Karpas-422 (cell line): ENCODE results near the gene LRRC38. TPM values are rescaled to one million over a fixed set of nuclear protein-coding genes. Genes with fewer than 3 reads are reported as not detected.

Experiments used
- DNase-seq: peaks from one replicate; pipeline ENCODE4 v3.0.0-alpha.2; 2015
- H2AFZ ChIP-seq: fragments of 200-600 bp; sonication (generic); 2 replicates; pipeline ENCODE4 v1.6.1; 2014; ENCODE audit warnings: antibody characterized with exemption, low read length, mixed read lengths
- H3K27ac ChIP-seq: fragments of 200-600 bp; sonication (generic); 2 replicates; pipeline ENCODE4 v1.5.1; 2014; ENCODE audit warnings: mild to moderate bottlenecking, low read length, moderate library complexity
- H3K27me3 ChIP-seq: fragments of 200-600 bp; sonication (generic); 2 replicates; pipeline ENCODE4 v1.6.1; 2014; ENCODE audit warnings: low read length, mixed read lengths
- H3K36me3 ChIP-seq: fragments of 200-600 bp; sonication (generic); 2 replicates; pipeline ENCODE4 v1.6.1; 2014; ENCODE audit warnings: low read length, mixed read lengths; ENCODE audit not compliant: insufficient read depth
- H3K4me1 ChIP-seq: fragments of 200-600 bp; sonication (generic); 2 replicates; pipeline ENCODE4 v1.6.1; 2014; ENCODE audit warnings: mild to moderate bottlenecking, low read length, mixed read lengths
- H3K4me2 ChIP-seq: fragments of 200-600 bp; sonication (generic); 2 replicates; pipeline ENCODE4 v1.6.1; 2014; ENCODE audit warnings: low read length, low read depth, mild to moderate bottlenecking; ENCODE audit not compliant: poor library complexity, severe bottlenecking
- H3K4me3 ChIP-seq: fragments of 200-600 bp; sonication (generic); 2 replicates; pipeline ENCODE4 v1.5.1; 2014; ENCODE audit warnings: mild to moderate bottlenecking, antibody characterized with exemption, low read length, mixed read lengths
- H3K79me2 ChIP-seq: fragments of 200-600 bp; sonication (generic); 2 replicates; pipeline ENCODE4 v1.6.1; 2014; ENCODE audit warnings: mild to moderate bottlenecking, low read length, mixed read lengths
- H3K9ac ChIP-seq: fragments of 200-600 bp; sonication (generic); 2 replicates; pipeline ENCODE4 v1.6.0; 2014; ENCODE audit warnings: low read length
- H3K9me2 ChIP-seq: fragments of 200-600 bp; sonication (generic), shearing (Covaris generic); replicated peaks from 2 replicates; pipeline ENCODE4 v1.6.0; 2014; ENCODE audit warnings: mild to moderate bottlenecking, low read length, moderate library complexity; ENCODE audit not compliant: insufficient read depth
- H3K9me3 ChIP-seq: fragments of 300-700, 200-600 bp; sonication (generic); 2 replicates; pipeline ENCODE4 v1.6.1; 2014; ENCODE audit warnings: low read length, mixed read lengths
- H4K20me1 ChIP-seq: fragments of 200-600 bp; sonication (generic); 2 replicates; pipeline ENCODE4 v1.6.1; 2014; ENCODE audit warnings: mild to moderate bottlenecking, antibody characterized with exemption, low read length, low read depth; ENCODE audit not compliant: insufficient read depth
- total RNA-seq: library from RNA; depleted of rRNA; stranded (reverse); fragments of >200 nt; shearing (Covaris generic); gene quantifications from 2 replicates; pipeline ENCODE4 v1.2.3, GENCODE V29; 2014; ENCODE audit warnings: low replicate concordance

The LRRC38 gene
- total RNA-seq, 1 experiment from 2014 or later, result not detected

- no peaks in the 10 kb centered on the region for H3K36me3 ChIP-seq
- no peaks in the 10 kb centered on the region for H3K9me2 ChIP-seq
- H3K4me1 ChIP-seq, result no peaks in the 10 kb centered on the region
- no peak overlapping the region for H2AFZ ChIP-seq
- no peak overlapping the region for H3K4me3 ChIP-seq
- no peak overlapping the region for H3K27ac ChIP-seq
- no peaks in the 10 kb centered on the region for H3K27me3 ChIP-seq
- DNase-seq, result no peak
- no peaks in the 10 kb centered on the region for H3K9me3 ChIP-seq
- H3K9ac ChIP-seq, result no peak overlapping the region
- H4K20me1 ChIP-seq, result no peaks in the 10 kb centered on the region
- no peaks in the 10 kb centered on the region for H3K79me2 ChIP-seq
- no peak overlapping the region for H3K4me2 ChIP-seq
These were observed 18.6 kb downstream of the LRRC38 start for GRCh38 chr1:13495186-13495585.

DNA sequence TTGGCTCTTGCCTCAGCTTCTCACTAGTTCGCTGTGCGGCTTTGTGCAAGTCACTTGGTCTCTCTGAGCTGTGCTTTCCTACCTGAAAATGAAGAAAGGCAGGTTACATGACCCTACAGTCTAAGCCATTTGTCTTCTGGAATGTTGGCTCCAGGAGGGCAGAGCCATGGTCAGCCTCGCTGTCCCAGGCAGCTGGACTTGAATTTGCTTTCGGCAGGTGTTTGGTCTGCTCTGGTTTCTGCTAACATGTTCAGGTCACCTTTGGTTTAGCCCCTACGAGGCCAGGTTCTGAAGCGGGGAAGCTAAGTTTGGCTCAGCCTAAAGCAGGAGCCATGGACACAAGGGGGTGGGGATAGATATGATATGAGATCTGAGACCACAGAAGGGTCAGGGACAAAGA lies 19.1 kb downstream of the LRRC38 start:
- H3K36me3 ChIP-seq, result no peaks in the 10 kb centered on the region
- no peak for DNase-seq
- H3K9me2 ChIP-seq, result no peaks in the 10 kb centered on the region
- H3K27me3 ChIP-seq, result no peaks in the 10 kb centered on the region
- no peaks in the 10 kb centered on the region for H3K4me1 ChIP-seq
- H3K9me3 ChIP-seq, result no peaks in the 10 kb centered on the region
- no peak overlapping the region for H3K4me3 ChIP-seq
- no peak overlapping the region for H2AFZ ChIP-seq
- no peaks in the 10 kb centered on the region for H4K20me1 ChIP-seq
- no peaks in the 10 kb centered on the region for H3K79me2 ChIP-seq
- no peak overlapping the region for H3K9ac ChIP-seq
- no peak overlapping the region for H3K27ac ChIP-seq
- no peak overlapping the region for H3K4me2 ChIP-seq

GRCh38 chr1:13494025-13494424 lies 19.8 kb downstream of the LRRC38 start:
- Histone ChIP-seq H3K27me3 (no peaks in the 10 kb centered on the region), H3K79me2 (no peaks in the 10 kb centered on the region), H3K4me3 (no peak overlapping the region), H3K9me3 (no peaks in the 10 kb centered on the region), H3K36me3 (no peaks in the 10 kb centered on the region), H3K9ac (no peak overlapping the region), H3K4me2 (no peak overlapping the region), H2AFZ (no peak overlapping the region), H3K4me1 (no peaks in the 10 kb centered on the region), H3K9me2 (no peaks in the 10 kb centered on the region), H3K27ac (no peak overlapping the region), H4K20me1 (no peaks in the 10 kb centered on the region)
- no peak for DNase-seq

GRCh38 chr1:13492711-13493110 lies 21.1 kb downstream of the LRRC38 start:
- no peak overlapping the region for H3K4me3 ChIP-seq
- no peak overlapping the region for H2AFZ ChIP-seq
- no peak overlapping the region for H3K27ac ChIP-seq
- no peaks in the 10 kb centered on the region for H3K79me2 ChIP-seq
- H4K20me1 ChIP-seq, result no peaks in the 10 kb centered on the region
- H3K9me2 ChIP-seq, result no peaks in the 10 kb centered on the region
- no peak overlapping the region for H3K4me2 ChIP-seq
- H3K9ac ChIP-seq, result no peak overlapping the region
- no peaks in the 10 kb centered on the region for H3K9me3 ChIP-seq
- no peaks in the 10 kb centered on the region for H3K4me1 ChIP-seq
- no peak for DNase-seq
- no peaks in the 10 kb centered on the region for H3K36me3 ChIP-seq
- no peaks in the 10 kb centered on the region for H3K27me3 ChIP-seq

DNA sequence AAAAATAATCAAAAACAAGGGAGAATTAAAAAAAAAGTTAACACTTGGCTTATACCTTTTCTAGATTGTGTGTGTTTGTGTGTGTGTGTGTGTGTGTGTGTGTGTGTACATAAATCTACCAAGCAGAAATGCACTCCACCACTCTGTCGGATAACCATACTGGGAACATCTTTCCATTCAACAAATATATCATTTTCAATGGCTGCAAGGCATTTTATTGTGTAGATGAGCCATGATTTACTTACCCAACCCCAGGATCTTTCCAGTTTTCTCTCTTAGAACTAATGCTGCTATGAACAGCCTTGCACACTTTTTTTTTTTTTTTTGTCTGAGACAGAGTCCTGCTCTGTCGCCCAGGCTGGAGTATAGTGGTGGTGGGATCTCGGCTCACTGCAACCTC lies 25.8 kb downstream of the LRRC38 start:
- Histone ChIP-seq H3K4me1 (no peaks in the 10 kb centered on the region), H2AFZ (no peak overlapping the region), H4K20me1 (no peaks in the 10 kb centered on the region), H3K9me3 (no peaks in the 10 kb centered on the region), H3K9me2 (no peaks in the 10 kb centered on the region), H3K9ac (no peak overlapping the region), H3K27ac (no peak overlapping the region), H3K79me2 (no peaks in the 10 kb centered on the region), H3K4me2 (no peak overlapping the region), H3K27me3 (no peaks in the 10 kb centered on the region), H3K36me3 (no peaks in the 10 kb centered on the region), H3K4me3 (no peak overlapping the region)
- DNase-seq, result no peak

DNA sequence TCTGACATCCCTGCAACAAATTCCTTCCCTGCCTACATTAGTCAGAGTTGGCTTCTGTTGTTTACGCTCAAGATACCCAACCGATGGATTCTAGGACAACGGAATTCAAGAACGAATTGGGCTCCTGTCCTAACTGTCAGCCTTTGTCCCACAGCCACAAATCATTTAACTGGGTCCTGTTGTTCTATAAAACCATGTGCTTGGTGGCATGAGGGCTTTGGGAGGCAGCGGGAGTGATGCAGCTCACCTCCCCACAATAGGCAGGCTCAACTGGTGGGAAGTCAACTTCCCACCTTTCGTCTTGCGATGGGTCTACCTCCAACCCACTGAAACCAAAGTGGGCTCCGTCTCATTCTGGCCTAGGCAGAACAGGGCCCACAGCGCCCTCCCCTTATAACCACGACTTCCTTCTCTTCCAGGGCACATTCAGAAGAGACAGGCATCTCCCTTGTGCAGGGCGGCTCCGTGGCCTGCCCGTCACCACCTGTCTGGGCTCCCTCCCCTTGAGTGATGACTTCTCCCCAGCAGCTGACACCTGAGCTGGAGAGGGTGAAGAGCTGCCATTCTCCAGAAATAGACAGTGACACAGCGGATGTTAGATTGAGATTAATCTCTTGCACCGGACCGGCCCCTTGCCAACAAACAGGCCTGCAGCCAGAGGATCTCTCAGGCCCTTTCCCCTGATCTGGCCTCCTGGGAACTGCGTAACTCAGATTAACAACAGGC lies 26.5 kb downstream of the LRRC38 start:
- no peak overlapping the region for H2AFZ ChIP-seq
- no peaks in the 10 kb centered on the region for H3K36me3 ChIP-seq
- H3K4me3 ChIP-seq, result no peak overlapping the region
- no peak overlapping the region for H3K27ac ChIP-seq
- no peak overlapping the region for H3K9ac ChIP-seq
- H3K4me2 ChIP-seq, result no peak overlapping the region
- no peaks in the 10 kb centered on the region for H3K79me2 ChIP-seq
- no peaks in the 10 kb centered on the region for H4K20me1 ChIP-seq
- no peaks in the 10 kb centered on the region for H3K9me3 ChIP-seq
- no peak for DNase-seq
- no peaks in the 10 kb centered on the region for H3K4me1 ChIP-seq
- no peaks in the 10 kb centered on the region for H3K9me2 ChIP-seq
- H3K27me3 ChIP-seq, result no peaks in the 10 kb centered on the region

GRCh38 chr1:13483946-13484345 lies 29.9 kb downstream of the LRRC38 start:
- H3K79me2 ChIP-seq, result no peaks in the 10 kb centered on the region
- H3K4me1 ChIP-seq, result no peaks in the 10 kb centered on the region
- H3K36me3 ChIP-seq, result no peaks in the 10 kb centered on the region
- DNase-seq, result no peak
- no peaks in the 10 kb centered on the region for H3K9me3 ChIP-seq
- H3K27me3 ChIP-seq, result no peaks in the 10 kb centered on the region
- no peak overlapping the region for H2AFZ ChIP-seq
- H3K4me3 ChIP-seq, result no peak overlapping the region
- H4K20me1 ChIP-seq, result no peaks in the 10 kb centered on the region
- no peaks in the 10 kb centered on the region for H3K9me2 ChIP-seq
- H3K4me2 ChIP-seq, result no peak overlapping the region
- H3K27ac ChIP-seq, result no peak overlapping the region
- no peak overlapping the region for H3K9ac ChIP-seq

DNA sequence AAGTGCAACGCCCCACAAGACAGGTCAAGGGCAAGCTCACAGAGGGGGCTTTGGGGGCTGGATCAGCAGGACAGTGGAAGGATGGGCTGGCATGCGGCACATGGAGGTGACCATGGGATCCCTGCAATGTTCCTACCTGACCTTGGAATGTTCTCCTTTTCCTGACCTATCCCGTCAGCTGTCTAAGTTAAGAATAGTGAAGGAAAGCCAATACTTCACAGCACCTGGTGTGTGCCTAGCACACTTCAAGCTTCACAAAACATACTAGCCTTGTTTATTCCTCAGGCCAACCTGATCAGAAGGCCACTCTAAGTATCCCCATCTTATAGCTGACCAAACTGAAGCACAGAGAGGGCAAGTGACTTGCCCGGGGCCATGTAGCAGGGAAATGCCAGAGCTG lies 31.2 kb downstream of the LRRC38 start:
- H3K36me3 ChIP-seq, result no peaks in the 10 kb centered on the region
- DNase-seq, result no peak
- H3K4me1 ChIP-seq, result no peaks in the 10 kb centered on the region

More for the DNA sequence above, 31.2 kb downstream of the LRRC38 start:
- no peaks in the 10 kb centered on the region for H3K27me3 ChIP-seq
- no peak overlapping the region for H3K4me2 ChIP-seq
- H3K4me3 ChIP-seq, result no peak overlapping the region
- no peaks in the 10 kb centered on the region for H3K79me2 ChIP-seq
- H4K20me1 ChIP-seq, result no peaks in the 10 kb centered on the region
- H3K9ac ChIP-seq, result no peak overlapping the region
- H3K27ac ChIP-seq, result no peak overlapping the region
- no peak overlapping the region for H2AFZ ChIP-seq
- H3K9me2 ChIP-seq, result no peaks in the 10 kb centered on the region
- H3K9me3 ChIP-seq, result no peaks in the 10 kb centered on the region
